IMR-90 (cell line): Measurements from ENCODE around the gene RRP8. TPM values are rescaled to one million over a fixed set of nuclear protein-coding genes. Genes with fewer than 3 reads are reported as not detected.

Source experiments
- ATAC-seq: fragments of 200-7000 bp; cut with Tn5 transposase; 2 replicates; pipeline ENCODE4 v1.9.1; 2020; ENCODE audit warnings: low read depth, mild to moderate bottlenecking, moderate library complexity
- BruUV-seq: library from RNA; stranded (reverse); fragments of 400-500 nt; replicated peaks from 2 replicates; lab custom pipeline; 2021; lab: Mats Ljungman, UMichigan
- CTCF ChIA-PET: fragments of 300-600 bp; formaldehyde crosslinking; extraction: SDS; loops from one replicate; lab custom pipeline; 2021; ENCODE audit warnings: antibody characterized with exemption; lab: Yijun Ruan, JAX
- POLR2A ChIA-PET: fragments of 300-600 bp; sonication (Branson Sonifier 250); formaldehyde crosslinking; loops from one replicate; lab custom pipeline; 2022; ENCODE audit warnings: antibody characterized with exemption; ENCODE audit not compliant: unreplicated experiment; lab: Charles Lee
- DNase-seq: peaks from one replicate; pipeline ENCODE4 v3.0.0; 2013
- H2AFZ ChIP-seq: replicated peaks from 2 replicates; pipeline ENCODE3; 2013; ENCODE audit warnings: low read length, mild to moderate bottlenecking; ENCODE audit not compliant: poor library complexity
- H2AK5ac ChIP-seq: 2 replicates; pipeline ENCODE4 v1.6.1; 2013; ENCODE audit warnings: low read depth, low read length, inconsistent platforms
- H2AK9ac ChIP-seq: replicated peaks from 2 replicates; pipeline ENCODE3; 2013; ENCODE audit warnings: mild to moderate bottlenecking, low read depth, low read length, moderate library complexity; ENCODE audit not compliant: poor library complexity
- H2BK120ac ChIP-seq: 2 replicates; pipeline ENCODE4 v1.6.1; 2013; ENCODE audit warnings: low read depth, low read length, inconsistent platforms
- H2BK15ac ChIP-seq: 3 replicates; pipeline ENCODE4 v1.6.1; 2013; ENCODE audit warnings: low read depth, low read length, inconsistent platforms
- H2BK20ac ChIP-seq: 2 replicates; pipeline ENCODE4 v1.6.1; 2013; ENCODE audit warnings: low read depth, mild to moderate bottlenecking, inconsistent platforms, low read length, moderate library complexity
- H2BK5ac ChIP-seq: 2 replicates; pipeline ENCODE4 v1.6.1; 2013; ENCODE audit warnings: mild to moderate bottlenecking, low read depth, low read length, inconsistent platforms; ENCODE audit not compliant: poor library complexity, severe bottlenecking
- H3K14ac ChIP-seq: replicated peaks from 2 replicates; pipeline ENCODE4 v1.6.1; 2013; ENCODE audit warnings: low read depth, low read length, inconsistent platforms
- H3K18ac ChIP-seq: 2 replicates; pipeline ENCODE4 v1.6.1; 2013; ENCODE audit warnings: low read depth, low read length, control low read depth
- H3K23ac ChIP-seq: 2 replicates; pipeline ENCODE4 v1.6.1; 2013; ENCODE audit warnings: low read depth, low read length, inconsistent platforms
- H3K27ac ChIP-seq: 2 replicates; pipeline ENCODE4 v1.5.1; 2013; ENCODE audit warnings: mild to moderate bottlenecking, control low read depth, low read length; ENCODE audit not compliant: insufficient read depth
- H3K27me3 ChIP-seq: 2 replicates; pipeline ENCODE4 v1.6.1; 2013; ENCODE audit warnings: low read length; ENCODE audit not compliant: control insufficient read depth, insufficient read depth
- H3K36me3 ChIP-seq: 2 replicates; pipeline ENCODE4 v1.6.1; 2013; ENCODE audit warnings: low read length, mixed read lengths; ENCODE audit not compliant: control insufficient read depth, insufficient read depth
- H3K4ac ChIP-seq: 2 replicates; pipeline ENCODE4 v1.6.1; 2013; ENCODE audit warnings: low read depth, low read length, inconsistent platforms
- H3K4me1 ChIP-seq: 2 replicates; pipeline ENCODE4 v1.6.1; 2013; ENCODE audit warnings: low read length, mixed read lengths; ENCODE audit not compliant: control insufficient read depth, insufficient read depth
- H3K4me2 ChIP-seq: 2 replicates; pipeline ENCODE4 v1.6.1; 2013; ENCODE audit warnings: low read depth, mild to moderate bottlenecking, control low read depth, low read length, moderate library complexity
- H3K4me3 ChIP-seq: 2 replicates; pipeline ENCODE4 v1.5.1; 2013; ENCODE audit warnings: low read depth, mild to moderate bottlenecking, control low read depth, low read length, moderate library complexity; ENCODE audit not compliant: insufficient read depth
- H3K56ac ChIP-seq: 2 replicates; pipeline ENCODE4 v1.6.1; 2013; ENCODE audit warnings: low read length, inconsistent platforms; ENCODE audit not compliant: insufficient read depth; ENCODE audit errors: extremely low read depth
- H3K79me1 ChIP-seq, 2 experiments: 2 replicates each; pipeline ENCODE4 v1.6.1; 2013; ENCODE audit warnings: low read length in 2 of 2, inconsistent platforms in 1 of 2, low read depth in 1 of 2
- H3K9ac ChIP-seq: 2 replicates; pipeline ENCODE4 v1.6.1; 2013; ENCODE audit warnings: low read depth, low read length, control low read depth
- H3K9me1 ChIP-seq: 2 replicates; pipeline ENCODE4 v1.6.1; 2013; ENCODE audit warnings: low read length, inconsistent platforms; ENCODE audit not compliant: insufficient read depth
- H3K9me3 ChIP-seq: 2 replicates; pipeline ENCODE4 v1.6.1; 2013; ENCODE audit warnings: low read length; ENCODE audit not compliant: control insufficient read depth, insufficient read depth
- H4K20me1 ChIP-seq: 2 replicates; pipeline ENCODE4 v1.6.1; 2013; ENCODE audit warnings: low read length, inconsistent platforms; ENCODE audit not compliant: insufficient read depth
- H4K5ac ChIP-seq: 2 replicates; pipeline ENCODE4 v1.6.1; 2013; ENCODE audit warnings: mild to moderate bottlenecking, low read depth, low read length, control low read depth
- H4K8ac ChIP-seq, 2 experiments: 2 replicates each; pipeline ENCODE4 v1.6.1; 2013; ENCODE audit warnings: low read depth in 2 of 2, low read length in 2 of 2, control low read depth in 1 of 2, inconsistent platforms in 1 of 2
- H4K91ac ChIP-seq: 2 replicates; pipeline ENCODE4 v1.6.1; 2013; ENCODE audit warnings: low read depth, low read length, inconsistent platforms; ENCODE audit not compliant: insufficient read depth
- BHLHE40 ChIP-seq: fragments of 150-350 bp; IDR thresholded peaks from 2 replicates; pipeline ENCODE4 v1.6.1; 2016; ENCODE audit warnings: mild to moderate bottlenecking, low read depth, low read length
- RCOR1 ChIP-seq: IDR thresholded peaks from 2 replicates; pipeline ENCODE4 v1.6.1; 2012; ENCODE audit warnings: mild to moderate bottlenecking, low read length, improper control_type of control experiment; ENCODE audit not compliant: insufficient replicate concordance
- WGBS, 2 experiments: methylation state at CpG; one replicate each; pipeline versions ENCODE4 v1.1.5 to v1.1.7; 2013; ENCODE audit warnings: missing lambda C conversion rate in 2 of 2; ENCODE audit not compliant: insufficient read length in 1 of 2; ENCODE audit errors: extremely low coverage in 2 of 2; 5-methylcytosine and 5-hydroxymethylcytosine counted together
- dilution Hi-C: fragments of 300-500 bp; cut with HindIII; formaldehyde crosslinking; loops from one replicate; pipeline ENCODE4 v1.14.3; 2018; ENCODE audit warnings: low sequenced_read_pairs; ENCODE audit not compliant: unreplicated experiment
- in situ Hi-C: fragments of 300-500 bp; cut with MboI; formaldehyde crosslinking; loops from 3 replicates; pipeline ENCODE4 v1.14.3; 2019; ENCODE audit warnings: low sequenced_read_pairs, inconsistent platforms, mixed read lengths
- intact Hi-C: fragments of 100-400 bp; cut with micrococcal nuclease; formaldehyde crosslinking; loops from 2 replicates; pipeline ENCODE4 v1.10.0; 2022
- polyA plus RNA-seq, 3 experiments: library from polyadenylated mRNA; depleted of rRNA; stranded (reverse); fragments of >200 nt; gene quantifications; 2 replicates each; pipeline ENCODE4 v1.2.3, GENCODE V29; 2012; ENCODE audit warnings: low replicate concordance in 1 of 3
- total RNA-seq: library from RNA; depleted of rRNA; stranded (reverse); fragments of >200 nt; gene quantifications from 2 replicates; pipeline ENCODE4 v1.2.3, GENCODE V29; 2012

Gene RRP8
- total and polyA plus RNA-seq, 2 of the 4 experiments (the other 2 are of a cell fraction): 10.8 to 11.5 TPM

DNA sequence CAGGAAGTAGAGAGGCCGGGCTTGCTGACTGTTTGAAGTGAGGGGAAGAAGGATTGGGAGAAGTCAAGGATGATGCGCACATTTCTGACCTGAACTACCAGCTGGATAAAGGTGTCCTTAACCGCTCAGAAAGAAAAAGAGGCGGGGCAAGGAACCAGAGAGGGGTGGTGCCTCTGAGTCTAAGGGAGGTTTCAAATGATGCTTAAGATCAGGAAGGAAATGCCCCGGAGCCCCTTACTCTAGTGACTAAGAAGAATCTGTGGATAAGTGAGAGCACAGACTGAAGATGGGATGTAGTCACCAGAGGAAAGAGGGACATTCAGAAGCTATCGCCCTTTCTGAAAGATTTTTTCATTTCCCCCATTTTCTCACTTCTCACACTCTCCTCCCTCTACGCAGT, 39.5 kb upstream of the RRP8 start:
- Histone ChIP-seq H3K4me3 (no peak overlapping the region), H3K4ac (no peak overlapping the region), H4K91ac (no peak overlapping the region), H3K36me3 (peaks cover 25% of the 10 kb centered on the region), H2BK20ac (no peak overlapping the region), H3K9me3 (no peaks in the 10 kb centered on the region), H3K79me1 (peaks cover 5 to 36% of the 10 kb centered on the region in 2 experiments; a peak in 3 of 4 replicates), H2BK120ac (no peak overlapping the region), H3K27ac (no peak overlapping the region), H3K18ac (no peak overlapping the region), H2BK15ac (no peak overlapping the region), H3K9ac (no peak overlapping the region), H3K4me1 (peaks cover 19% of the 10 kb centered on the region), H2BK5ac (no peak overlapping the region), H3K23ac (no peak overlapping the region), H2AK5ac (no peak overlapping the region), H2AFZ (no peak overlapping the region), H3K9me1 (peaks cover 20% of the 10 kb centered on the region), H3K14ac (no peak overlapping the region), H3K4me2 (no peak overlapping the region), H3K56ac (no peak overlapping the region), H4K8ac (no peak overlapping the region), H4K20me1 (peaks cover 5% of the 10 kb centered on the region; the same call in 1 of the 2 replicates), H3K27me3 (no peaks in the 10 kb centered on the region), H4K5ac (no peak overlapping the region), H2AK9ac (no peak overlapping the region)
- no peak for ATAC-seq
- DNase-seq: no peak
- POLR2A ChIA-PET: no interaction called here
- TF ChIP-seq BHLHE40: no peak
- no peak for TF ChIP-seq RCOR1
- BruUV-seq: no TSS peak
- dilution Hi-C loops: no loop called here
- CTCF ChIA-PET: no interaction called here
- in situ Hi-C loops: no loop called here
- 86% methylated on average over 6 of the region's 7 CpGs; no CpG with 5 or more reads in 1 of the 2 experiments for WGBS, 2 experiments
- intact Hi-C loops: no loop called here
